ENCODE measurements around the gene MYH13. TPM values are rescaled to one million over a fixed set of nuclear protein-coding genes. Genes with fewer than 3 reads are reported as not detected.

The MYH13 gene
- polyA plus RNA-seq, 6 donors from 2014 or later, result not detected

DNA sequence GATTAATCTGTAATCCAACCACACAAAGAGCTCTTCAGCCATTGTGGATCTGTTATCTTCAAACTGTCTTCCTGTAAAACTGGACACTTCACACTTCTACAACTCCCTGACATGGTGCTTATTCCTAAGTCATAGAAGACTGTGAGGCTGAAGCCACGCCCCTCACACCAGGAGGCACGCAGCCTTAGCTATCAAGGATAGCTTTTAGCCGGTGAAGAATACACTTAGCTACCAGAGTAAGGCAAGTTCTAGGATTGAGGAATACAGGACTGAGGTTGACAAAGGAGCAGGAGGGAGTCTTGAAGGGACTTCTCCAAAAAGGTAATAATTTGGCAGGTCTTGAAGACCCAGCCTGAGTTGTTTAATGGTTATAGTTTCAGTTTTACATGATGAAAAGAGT is 94.6 kb downstream of the MYH13 start:
- peaks cover 0 to 2% (median 0%) of the 10 kb centered on the region in 7 donors for H3K9me3 Mint-ChIP-seq
- ATAC-seq (ENCODE audit: low read depth in 2 of 2), result no peak
- H3K36me3 Mint-ChIP-seq, result no peaks in the 10 kb centered on the region
- no peak for DNase-seq
- H3K4me3 Mint-ChIP-seq, result peak overlapping the region in 1 of 8 donors; percentile 65
- no peaks in the 10 kb centered on the region for H3K4me1 Mint-ChIP-seq
- H3K27ac Mint-ChIP-seq, result no peak overlapping the region
- peaks cover 17 to 28% (median 24%) of the 10 kb centered on the region in 3 donors for H3K27me3 Mint-ChIP-seq

DNA sequence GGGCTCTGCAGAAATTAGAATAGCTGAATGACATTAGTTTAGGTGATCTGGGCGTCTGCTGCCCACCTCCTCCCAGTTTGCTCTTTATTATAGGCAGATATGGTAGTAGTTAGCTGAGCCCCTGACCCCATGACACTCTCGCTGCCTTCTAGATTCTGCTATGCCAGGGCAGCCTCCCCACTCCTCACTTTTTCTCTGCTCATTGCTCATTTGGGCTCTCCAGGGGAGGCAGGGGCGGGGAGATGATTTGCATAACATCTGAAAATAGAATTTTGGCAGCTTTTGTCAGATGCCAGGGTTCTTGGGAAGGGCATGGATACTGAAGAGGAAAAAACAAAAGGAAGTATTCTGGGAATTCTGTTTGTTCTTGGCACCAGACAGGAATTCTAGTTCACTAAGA is 96.4 kb downstream of the MYH13 start:
- Mint-ChIP-seq H3K27me3 (peaks cover 20 to 32% (median 25%) of the 10 kb centered on the region in 3 donors), H3K4me1 (no peaks in the 10 kb centered on the region), H3K9me3 (peaks cover 0 to 5% (median 2%) of the 10 kb centered on the region in 7 donors), H3K27ac (no peak overlapping the region), H3K4me3 (no peak overlapping the region), H3K36me3 (no peaks in the 10 kb centered on the region)
- no peak for DNase-seq
- ATAC-seq (ENCODE audit: low read depth in 2 of 2), result no peak

DNA sequence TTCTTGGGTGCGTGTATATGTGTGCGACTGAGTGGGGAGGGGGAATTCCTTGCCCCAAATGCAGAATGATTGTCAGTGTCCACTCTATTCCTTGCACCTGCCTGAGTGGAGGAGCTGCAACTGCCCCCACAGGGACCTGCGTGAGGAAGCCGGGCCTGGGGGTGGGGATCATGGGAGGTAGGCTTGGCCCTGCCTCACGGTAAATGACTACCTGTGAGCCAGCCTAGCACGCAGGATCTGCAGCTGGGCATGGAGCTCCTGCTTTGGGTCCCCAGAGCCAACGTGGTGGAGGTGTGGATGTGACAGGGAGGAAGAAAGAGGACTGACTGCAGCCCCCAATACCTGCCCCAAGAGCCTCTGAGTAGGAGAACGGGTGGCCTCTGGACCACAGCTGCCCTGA is 97.4 kb downstream of the MYH13 start:
- Mint-ChIP-seq H3K4me1 (no peaks in the 10 kb centered on the region), H3K27me3 (peaks cover 21 to 35% (median 27%) of the 10 kb centered on the region in 3 donors), H3K27ac (no peak overlapping the region), H3K9me3 (peaks cover 0 to 7% (median 2%) of the 10 kb centered on the region in 7 donors), H3K4me3 (no peak overlapping the region), H3K36me3 (no peaks in the 10 kb centered on the region)
- ATAC-seq (ENCODE audit: low read depth in 2 of 2) (no peak), DNase-seq (no peak)

DNA sequence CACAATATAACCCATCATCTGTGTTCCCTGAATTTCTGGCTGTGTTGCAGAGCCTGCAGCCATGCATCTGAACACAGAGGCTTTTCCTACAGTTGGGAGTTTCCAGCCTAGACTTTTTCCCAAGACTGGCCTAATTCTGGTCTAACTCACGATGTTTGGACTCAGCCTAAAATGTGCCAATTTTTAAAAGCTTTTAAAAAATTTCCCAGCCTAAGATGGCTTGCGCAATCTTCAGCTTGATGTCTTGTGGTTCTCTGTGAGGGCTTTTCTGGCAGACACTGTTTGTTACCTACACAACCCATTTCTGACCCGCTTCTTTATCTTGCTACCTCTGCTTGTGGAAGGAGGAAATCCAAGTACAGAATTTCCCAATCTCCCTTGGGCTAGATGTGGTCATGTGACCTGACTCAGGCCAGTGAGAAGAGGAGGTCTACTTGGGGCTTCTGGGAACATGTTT is 101.7 kb downstream of the MYH13 start:
- ATAC-seq (ENCODE audit: low read depth in 2 of 2) (no peak), DNase-seq (no peak)
- Mint-ChIP-seq H3K27me3 (peaks cover 15 to 30% (median 19%) of the 10 kb centered on the region in 3 donors), H3K4me3 (no peak overlapping the region), H3K36me3 (peaks cover 0 to 6% of the 10 kb centered on the region in 2 donors), H3K9me3 (peaks cover 3 to 16% (median 10%) of the 10 kb centered on the region in 7 donors), H3K4me1 (no peaks in the 10 kb centered on the region), H3K27ac (no peak overlapping the region)

DNA sequence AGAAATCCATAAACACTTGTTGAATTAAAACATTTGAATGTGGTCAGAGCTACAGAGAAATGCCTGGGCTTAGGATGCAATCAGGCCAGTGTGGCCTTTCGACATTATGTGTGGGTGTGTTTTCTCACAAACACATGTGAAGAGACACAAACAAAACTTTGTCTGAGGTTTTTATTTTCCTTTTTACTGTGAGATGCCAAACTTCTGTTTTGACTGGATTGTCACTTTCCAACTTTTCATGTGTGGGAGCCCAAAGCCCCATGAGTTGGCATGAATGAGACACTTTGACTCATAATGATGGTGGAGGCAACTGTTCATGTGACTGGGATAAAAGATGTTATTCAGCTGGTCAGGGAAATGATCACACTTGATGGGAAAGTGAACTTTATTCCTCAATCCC is 102.5 kb downstream of the MYH13 start:
- DNase-seq (no peak), ATAC-seq (ENCODE audit: low read depth in 2 of 2) (no peak)
- H3K27ac Mint-ChIP-seq, result no peak overlapping the region
- H3K4me1 Mint-ChIP-seq, result no peaks in the 10 kb centered on the region
- no peak overlapping the region for H3K4me3 Mint-ChIP-seq
- H3K36me3 Mint-ChIP-seq, result peaks cover 0 to 6% of the 10 kb centered on the region in 2 donors
- H3K9me3 Mint-ChIP-seq, result peaks cover 3 to 16% (median 10%) of the 10 kb centered on the region in 7 donors
- peaks cover 15 to 29% (median 18%) of the 10 kb centered on the region in 3 donors for H3K27me3 Mint-ChIP-seq

DNA sequence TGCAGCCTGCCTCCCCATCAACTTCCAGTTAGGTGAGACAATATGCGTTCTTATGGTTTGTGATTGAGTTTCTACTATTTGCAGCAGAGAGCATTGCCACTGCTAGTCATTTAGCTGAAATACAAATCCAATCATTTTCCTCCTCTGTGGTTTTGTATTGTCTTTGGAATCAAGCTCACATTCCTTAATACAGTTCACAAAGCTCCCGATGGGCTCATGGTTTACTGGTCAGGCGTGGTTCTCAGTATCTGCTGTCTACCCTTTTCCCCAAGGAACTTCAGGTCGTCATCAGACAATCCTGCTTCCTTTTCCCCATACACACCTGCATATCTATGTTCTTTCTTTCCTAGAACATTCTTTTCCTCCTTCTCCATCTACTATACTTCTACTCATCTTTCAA is 104.8 kb downstream of the MYH13 start:
- H3K27ac Mint-ChIP-seq, result no peak overlapping the region
- no peaks in the 10 kb centered on the region for H3K4me1 Mint-ChIP-seq
- DNase-seq, result no peak
- H3K36me3 Mint-ChIP-seq, result peaks cover 0 to 6% of the 10 kb centered on the region in 2 donors
- ATAC-seq (ENCODE audit: low read depth in 2 of 2), result no peak
- H3K4me3 Mint-ChIP-seq, result no peak overlapping the region
- peaks cover 3 to 16% (median 9%) of the 10 kb centered on the region in 7 donors for H3K9me3 Mint-ChIP-seq
- H3K27me3 Mint-ChIP-seq, result peaks cover 11 to 23% (median 22%) of the 10 kb centered on the region in 3 donors

DNA sequence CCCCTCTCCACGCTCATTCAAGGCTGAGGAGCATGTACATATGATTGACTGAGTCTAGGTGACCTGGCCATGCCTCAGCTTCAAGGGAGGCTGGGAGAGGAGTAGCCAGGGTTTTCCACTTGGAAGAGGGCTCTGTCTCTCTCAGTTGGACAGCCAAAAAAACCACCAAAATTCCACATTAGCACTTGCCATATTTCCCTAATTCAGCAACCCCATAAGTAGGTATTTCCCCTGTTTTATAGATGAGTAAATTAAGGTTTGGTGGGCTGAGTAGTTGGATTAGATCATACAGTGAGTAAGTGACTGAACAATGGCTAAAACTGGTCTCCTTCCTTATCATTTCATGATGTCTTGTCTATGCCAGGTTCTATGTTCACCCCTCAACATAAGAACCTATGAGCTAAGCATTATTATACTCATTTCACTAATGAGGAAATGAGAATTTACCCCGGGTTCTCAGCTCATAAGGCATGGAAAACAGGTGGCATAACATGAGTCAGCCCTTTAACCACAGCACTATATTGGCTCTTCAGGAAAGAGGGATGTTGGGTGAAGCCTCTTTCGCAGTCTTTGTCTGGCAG is 106.4 kb downstream of the MYH13 start:
- H3K9me3 Mint-ChIP-seq, result peaks cover 1 to 16% (median 8%) of the 10 kb centered on the region in 7 donors
- DNase-seq, result no peak
- no peaks in the 10 kb centered on the region for H3K4me1 Mint-ChIP-seq
- H3K27me3 Mint-ChIP-seq, result peaks cover 3 to 17% (median 17%) of the 10 kb centered on the region in 3 donors
- H3K36me3 Mint-ChIP-seq, result peaks cover 0 to 6% of the 10 kb centered on the region in 2 donors
- no peak overlapping the region for H3K4me3 Mint-ChIP-seq
- no peak overlapping the region for H3K27ac Mint-ChIP-seq
- no peak for ATAC-seq (ENCODE audit: low read depth in 2 of 2)

DNA sequence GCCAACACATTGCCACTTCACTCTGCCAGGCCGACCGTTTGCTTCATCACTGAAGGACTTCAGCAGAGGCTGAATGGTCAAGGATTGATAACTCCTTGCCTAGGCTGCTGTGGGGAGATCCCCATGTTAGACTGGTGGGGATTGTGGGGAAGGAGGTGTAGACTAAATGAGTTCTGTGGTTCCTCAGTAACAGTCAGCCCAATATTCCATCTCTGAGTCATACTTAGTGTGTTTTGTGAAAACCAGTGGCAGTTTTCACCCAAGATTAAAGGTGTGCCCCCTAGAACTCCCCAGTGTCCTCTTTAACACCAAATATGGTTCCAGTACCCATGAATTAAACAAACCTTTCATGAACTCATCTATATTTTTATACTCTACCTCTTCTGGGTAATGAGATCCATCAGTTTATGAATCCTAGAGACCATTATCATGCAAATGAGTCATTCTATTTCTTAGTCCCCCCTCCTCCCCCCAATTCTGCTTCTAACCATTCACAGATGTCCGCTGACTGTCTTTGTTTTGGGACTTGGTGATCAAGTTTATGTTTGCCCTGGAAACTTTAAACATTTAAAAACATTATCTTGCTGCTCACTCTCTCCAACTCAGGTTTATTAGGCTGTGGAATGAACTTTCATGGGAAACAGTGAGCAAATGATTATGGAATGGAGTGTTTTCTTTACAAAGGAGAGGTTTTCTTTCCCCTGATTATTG is 107.6 kb downstream of the MYH13 start:
- Mint-ChIP-seq H3K36me3 (peaks cover 0 to 6% of the 10 kb centered on the region in 2 donors), H3K27me3 (peaks cover 6 to 26% (median 20%) of the 10 kb centered on the region in 3 donors), H3K4me1 (no peaks in the 10 kb centered on the region), H3K27ac (peak overlapping the region in 1 of 6 donors; percentile 11), H3K4me3 (no peak overlapping the region), H3K9me3 (peaks cover 0 to 16% (median 8%) of the 10 kb centered on the region in 7 donors)
- DNase-seq (no peak), ATAC-seq (ENCODE audit: low read depth in 2 of 2) (no peak)

DNA sequence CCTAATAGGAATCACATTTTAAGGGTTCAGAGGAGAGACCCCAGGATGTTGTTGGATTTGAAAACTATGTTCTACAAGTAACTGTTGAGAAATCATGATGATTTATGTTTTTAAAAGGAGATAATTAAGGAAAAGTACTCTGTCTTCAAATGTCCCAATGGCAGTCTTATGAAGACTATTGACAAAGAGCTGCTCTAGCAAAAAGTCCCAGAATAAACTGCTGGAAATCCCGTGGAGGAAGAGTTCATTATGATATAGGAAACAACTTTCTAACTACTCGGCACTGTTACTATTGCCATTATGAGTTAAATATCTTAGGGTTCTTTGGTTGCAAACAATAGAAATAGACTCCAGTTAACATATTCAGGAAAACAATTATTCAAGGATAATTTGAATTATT is 108.8 kb downstream of the MYH13 start:
- Mint-ChIP-seq H3K4me1 (no peaks in the 10 kb centered on the region), H3K27ac (no peak overlapping the region), H3K9me3 (peaks cover 0 to 16% (median 7%) of the 10 kb centered on the region in 7 donors), H3K27me3 (peaks cover 12 to 29% (median 21%) of the 10 kb centered on the region in 3 donors), H3K36me3 (peaks cover 0 to 6% of the 10 kb centered on the region in 2 donors), H3K4me3 (no peak overlapping the region)
- ATAC-seq (ENCODE audit: low read depth in 2 of 2) (no peak), DNase-seq (no peak)

DNA sequence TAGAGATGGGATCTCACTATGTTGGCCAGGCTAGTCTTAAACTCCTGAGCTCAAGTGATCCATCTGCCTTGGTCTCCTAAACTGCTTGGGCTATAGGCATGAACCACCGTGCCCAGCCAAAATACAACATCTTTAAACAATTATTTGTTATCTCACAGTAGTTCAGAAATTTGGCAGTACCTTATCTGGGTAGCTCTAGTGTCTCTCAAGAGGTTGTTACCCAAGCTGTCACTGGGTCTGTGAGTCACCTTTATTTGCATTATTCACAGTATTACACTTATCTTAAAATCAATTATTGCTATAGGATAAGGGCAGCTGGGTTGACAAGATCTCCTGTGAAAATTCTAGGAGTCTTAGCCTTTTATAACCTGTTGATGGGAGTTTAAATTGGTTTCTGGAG is 110.4 kb downstream of the MYH13 start:
- no peak for DNase-seq
- peaks cover 0 to 2% of the 10 kb centered on the region in 2 donors for H3K36me3 Mint-ChIP-seq
- H3K9me3 Mint-ChIP-seq, result peaks cover 0 to 6% (median 3%) of the 10 kb centered on the region in 7 donors
- no peak overlapping the region for H3K4me3 Mint-ChIP-seq
- H3K27me3 Mint-ChIP-seq, result peaks cover 18 to 41% (median 21%) of the 10 kb centered on the region in 3 donors
- ATAC-seq (ENCODE audit: low read depth in 2 of 2), result no peak
- H3K27ac Mint-ChIP-seq, result no peak overlapping the region
- no peaks in the 10 kb centered on the region for H3K4me1 Mint-ChIP-seq

DNA sequence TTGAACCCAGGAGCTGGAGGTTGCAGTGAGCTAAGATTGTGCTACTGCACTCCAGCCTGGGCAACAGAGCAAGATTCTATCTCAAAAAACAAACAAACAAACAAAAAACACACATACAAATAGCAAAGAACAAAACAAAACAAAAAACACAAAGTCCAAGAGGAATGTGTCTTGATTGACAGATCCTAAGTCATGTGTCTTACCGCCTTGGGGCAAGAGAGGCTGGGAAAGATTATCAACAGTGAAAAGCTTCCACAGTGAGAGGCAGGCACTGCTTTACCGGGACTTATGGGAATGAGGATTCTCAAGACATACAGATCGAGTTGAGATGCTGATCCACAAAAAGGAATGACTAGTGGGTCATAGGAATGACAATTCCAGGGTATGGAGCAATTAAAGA is 111.7 kb downstream of the MYH13 start:
- ATAC-seq (ENCODE audit: low read depth in 2 of 2) (no peak), DNase-seq (no peak)
- no peaks in the 10 kb centered on the region for H3K36me3 Mint-ChIP-seq

DNA sequence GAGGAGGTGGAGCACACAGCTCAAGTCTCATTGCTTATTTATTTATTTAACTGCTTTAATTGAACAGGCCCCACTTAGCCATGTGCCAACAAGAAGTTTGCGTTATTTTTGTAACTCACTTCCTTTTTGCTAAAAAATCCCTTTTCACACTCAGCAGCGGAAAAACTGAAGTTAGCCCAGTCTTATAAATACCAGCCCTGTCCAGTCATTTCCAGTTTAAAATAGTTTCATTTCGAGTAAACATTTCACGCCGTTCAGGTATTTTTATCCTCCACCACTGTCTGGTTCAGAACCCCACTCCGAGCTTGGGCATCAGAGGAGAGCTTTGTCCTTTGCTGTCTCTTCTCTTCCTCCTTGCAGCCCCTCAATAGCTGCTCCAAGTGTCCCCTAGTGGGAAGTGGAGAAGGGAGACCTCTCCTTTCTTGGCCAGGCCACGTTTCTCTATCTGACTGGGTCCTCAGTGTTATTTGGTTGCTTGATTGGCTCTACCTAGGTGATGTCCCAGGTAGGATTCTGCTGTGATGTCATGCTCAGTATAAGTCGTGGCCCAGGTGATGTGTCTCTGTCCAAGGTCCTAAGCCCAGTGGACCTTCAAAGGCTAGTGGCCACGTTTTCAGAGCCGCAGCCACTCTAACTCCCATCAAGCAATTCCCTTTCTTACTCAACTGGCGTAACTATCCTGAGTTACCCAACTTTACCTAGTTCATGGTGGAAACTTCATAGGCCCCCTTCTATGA is 121.4 kb downstream of the MYH13 start:
- Mint-ChIP-seq H3K27ac (peak overlapping the region in 1 of 6 donors; percentile 89), H3K4me1 (peaks cover 6 to 11% (median 6%) of the 10 kb centered on the region in 3 donors), H3K4me3 (peak overlapping the region in 5 of 8 donors; percentile 16 to 43 (median 22)), H3K27me3 (peaks cover 12 to 24% (median 20%) of the 10 kb centered on the region in 3 donors), H3K9me3 (peaks cover 0 to 3% (median 0%) of the 10 kb centered on the region in 7 donors), H3K36me3 (peaks cover 0 to 8% of the 10 kb centered on the region in 2 donors)
- ATAC-seq (ENCODE audit: low read depth in 2 of 2) (peak in 1 of 2 donors; percentile 35), DNase-seq (no peak)

More for the DNA sequence above, 111.7 kb downstream of the MYH13 start:
- Mint-ChIP-seq H3K9me3 (peaks cover 0 to 5% (median 0%) of the 10 kb centered on the region in 7 donors), H3K27me3 (peaks cover 18 to 53% (median 25%) of the 10 kb centered on the region in 3 donors), H3K4me3 (no peak overlapping the region), H3K27ac (no peak overlapping the region), H3K4me1 (no peaks in the 10 kb centered on the region)

Data from naive B cell (primary cell).